Esophagus squamous epithelium (tissue), 4 donors: Measurements from ENCODE around the gene LONP1.

Experiments used
- POLR2A ChIP-seq, 4 donors: fragments of 450-650 bp; IDR thresholded peaks; one replicate each; pipeline ENCODE4 v1.6.1; 2017; ENCODE audit warnings: antibody characterized with exemption in 4 of 4, mild to moderate bottlenecking in 4 of 4, moderate library complexity in 3 of 4
- TF ChIP-seq, protein P1 (sequence below), 6 experiments: fragments of 450-650 bp in 4 of 6; fragments of 200-600 bp in 2 of 6; sonication (generic) in 2 of 6; IDR thresholded peaks; one replicate each; pipeline ENCODE4 v1.5.1; 2016 to 2019; ENCODE audit warnings: antibody characterized with exemption in 6 of 6, mild to moderate bottlenecking in 4 of 6, moderate library complexity in 4 of 6

DNA sequence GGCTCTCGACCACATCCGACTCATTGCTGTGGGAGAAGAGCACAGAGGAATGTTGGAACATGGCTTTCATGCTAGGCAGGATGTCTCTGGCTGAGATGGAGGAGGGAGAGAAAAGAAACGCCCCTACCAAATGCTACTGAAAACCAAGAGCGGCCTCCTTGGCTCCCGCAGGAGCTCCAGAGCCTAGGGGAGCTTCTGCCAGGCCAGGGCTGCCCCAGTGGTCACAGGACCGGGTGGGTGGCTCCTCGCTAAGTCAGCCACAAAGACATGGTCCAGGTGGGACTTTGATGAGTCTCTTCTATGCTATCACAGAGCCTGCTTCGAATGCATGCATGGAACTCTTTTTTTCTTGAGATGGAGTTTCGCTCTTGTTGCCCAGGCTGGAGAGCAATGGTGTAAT lies 6.7 kb downstream of the LONP1 start:
- TF ChIP-seq, protein P1, sequence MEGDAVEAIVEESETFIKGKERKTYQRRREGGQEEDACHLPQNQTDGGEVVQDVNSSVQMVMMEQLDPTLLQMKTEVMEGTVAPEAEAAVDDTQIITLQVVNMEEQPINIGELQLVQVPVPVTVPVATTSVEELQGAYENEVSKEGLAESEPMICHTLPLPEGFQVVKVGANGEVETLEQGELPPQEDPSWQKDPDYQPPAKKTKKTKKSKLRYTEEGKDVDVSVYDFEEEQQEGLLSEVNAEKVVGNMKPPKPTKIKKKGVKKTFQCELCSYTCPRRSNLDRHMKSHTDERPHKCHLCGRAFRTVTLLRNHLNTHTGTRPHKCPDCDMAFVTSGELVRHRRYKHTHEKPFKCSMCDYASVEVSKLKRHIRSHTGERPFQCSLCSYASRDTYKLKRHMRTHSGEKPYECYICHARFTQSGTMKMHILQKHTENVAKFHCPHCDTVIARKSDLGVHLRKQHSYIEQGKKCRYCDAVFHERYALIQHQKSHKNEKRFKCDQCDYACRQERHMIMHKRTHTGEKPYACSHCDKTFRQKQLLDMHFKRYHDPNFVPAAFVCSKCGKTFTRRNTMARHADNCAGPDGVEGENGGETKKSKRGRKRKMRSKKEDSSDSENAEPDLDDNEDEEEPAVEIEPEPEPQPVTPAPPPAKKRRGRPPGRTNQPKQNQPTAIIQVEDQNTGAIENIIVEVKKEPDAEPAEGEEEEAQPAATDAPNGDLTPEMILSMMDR (IDR thresholded peaks at IDR 0.05) = no peak
- no peak for TF ChIP-seq POLR2A (IDR thresholded peaks at IDR 0.05)
